Calu3 (cell line): ENCODE results near the gene WAC. TPM values are rescaled to one million over a fixed set of nuclear protein-coding genes. Genes with fewer than 3 reads are reported as not detected.

ENCODE experiments used
- BruUV-seq: library from RNA; stranded (reverse); fragments of 400-500 nt; replicated peaks from 2 replicates; lab custom pipeline; 2021; lab: Mats Ljungman, UMichigan
- CTCF ChIA-PET: fragments of 300-600 bp; sonication (Branson Sonifier 250); formaldehyde crosslinking; loops from one replicate; lab custom pipeline; 2022; ENCODE audit warnings: antibody characterized with exemption; lab: Charles Lee
- DNase-seq: peaks from one replicate; pipeline ENCODE4 v3.0.0; 2022
- H3K27ac Mint-ChIP-seq: one replicate; pipeline ENCODE4 v1.8.0; 2022; ENCODE audit warnings: mixed read lengths; ENCODE audit not compliant: unreplicated experiment
- H3K27me3 Mint-ChIP-seq: one replicate; pipeline ENCODE4 v1.8.0; 2022; ENCODE audit warnings: mixed read lengths; ENCODE audit not compliant: unreplicated experiment
- H3K36me3 Mint-ChIP-seq: one replicate; pipeline ENCODE4 v1.8.0; 2022; ENCODE audit warnings: mild to moderate bottlenecking, moderate library complexity, mixed read lengths; ENCODE audit not compliant: insufficient read depth, unreplicated experiment
- H3K4me1 Mint-ChIP-seq: one replicate; pipeline ENCODE4 v1.8.0; 2022; ENCODE audit warnings: mild to moderate bottlenecking, low read depth, mixed read lengths; ENCODE audit not compliant: unreplicated experiment
- H3K4me3 Mint-ChIP-seq: one replicate; pipeline ENCODE4 v1.8.0; 2022; ENCODE audit warnings: mild to moderate bottlenecking, low read depth, moderate library complexity, mixed read lengths; ENCODE audit not compliant: unreplicated experiment
- H3K9me3 Mint-ChIP-seq: one replicate; pipeline ENCODE4 v1.8.0; 2022; ENCODE audit warnings: low read depth, mixed read lengths; ENCODE audit not compliant: unreplicated experiment
- CTCF ChIP-seq: fragments of 200-600 bp; IDR thresholded peaks from one replicate; pipeline ENCODE4 v1.8.0; 2022; ENCODE audit warnings: antibody characterized with exemption; ENCODE audit not compliant: unreplicated experiment
- intact Hi-C: fragments of 100-400 bp; cut with micrococcal nuclease; formaldehyde crosslinking; loops from one replicate; pipeline ENCODE4 v1.10.0; 2022; ENCODE audit not compliant: unreplicated experiment
- total RNA-seq: library from RNA; stranded (reverse); gene quantifications from 2 replicates; pipeline ENCODE4 v1.2.3, GENCODE V29; 2022

WAC gene
- total RNA-seq, 1 experiment from 2014 or later: 127 TPM

GRCh38 chr10:28494420-28494819 is 38.5 kb upstream of the WAC start:
- Mint-ChIP-seq H3K9me3 (no peaks in the 10 kb centered on the region), H3K4me1 (peaks cover 17% of the 10 kb centered on the region), H3K27ac (no peak overlapping the region), H3K27me3 (no peaks in the 10 kb centered on the region), H3K36me3 (no peaks in the 10 kb centered on the region), H3K4me3 (no peak overlapping the region)
- no peak for TF ChIP-seq CTCF
- BruUV-seq: no TSS peak
- intact Hi-C loops: no loop called here
- DNase-seq: no peak
- CTCF ChIA-PET: no interaction called here

GRCh38 chr10:28495084-28495483 is 37.8 kb upstream of the WAC start:
- no peaks in the 10 kb centered on the region for H3K27me3 Mint-ChIP-seq
- intact Hi-C loops: no loop called here
- BruUV-seq: no TSS peak
- H3K27ac Mint-ChIP-seq: no peak overlapping the region
- H3K4me1 Mint-ChIP-seq: peaks cover 23% of the 10 kb centered on the region
- H3K36me3 Mint-ChIP-seq: no peaks in the 10 kb centered on the region
- no peaks in the 10 kb centered on the region for H3K9me3 Mint-ChIP-seq
- TF ChIP-seq CTCF: no peak
- DNase-seq: no peak
- CTCF ChIA-PET: no interaction called here
- H3K4me3 Mint-ChIP-seq: no peak overlapping the region

GRCh38 chr10:28496017-28496416 is 36.9 kb upstream of the WAC start:
- CTCF ChIA-PET: no interaction called here
- Mint-ChIP-seq H3K9me3 (no peaks in the 10 kb centered on the region), H3K27me3 (no peaks in the 10 kb centered on the region), H3K4me3 (no peak overlapping the region), H3K27ac (no peak overlapping the region), H3K4me1 (peaks cover 25% of the 10 kb centered on the region), H3K36me3 (no peaks in the 10 kb centered on the region)
- TF ChIP-seq CTCF: no peak
- no peak for DNase-seq
- no TSS peak for BruUV-seq
- intact Hi-C loops: no loop called here

GRCh38 chr10:28496481-28496961 is 36.4 kb upstream of the WAC start:
- no TSS peak for BruUV-seq
- Mint-ChIP-seq H3K27me3 (no peaks in the 10 kb centered on the region), H3K36me3 (no peaks in the 10 kb centered on the region), H3K4me3 (no peak overlapping the region), H3K4me1 (peaks cover 25% of the 10 kb centered on the region), H3K27ac (no peak overlapping the region), H3K9me3 (no peaks in the 10 kb centered on the region)
- no peak for DNase-seq
- TF ChIP-seq CTCF: no peak
- CTCF ChIA-PET: no interaction called here
- intact Hi-C loops: no loop called here
